ENCODE data around the gene TSBP1. TPM values are rescaled to one million over a fixed set of nuclear protein-coding genes. Genes with fewer than 3 reads are reported as not detected.

The TSBP1 gene
- total RNA-seq, 2 experiments from 2014 or later, result not detected

Other genes with a start within 250 kb of the TSBP1 start
- gene ATF6B, start 243.7 kb downstream of the TSBP1 start, total RNA-seq, result 10 to 100 TPM; 60.6 to 61.8 TPM
- 1 to 10 TPM; 6.7 to 7.1 TPM for gene FKBPL, start 241.6 kb downstream of the TSBP1 start, total RNA-seq
- gene PRRT1, start 220.0 kb downstream of the TSBP1 start, total RNA-seq, result under 1 TPM; 0.61 TPM
- 10 to 100 TPM; 25.2 to 26.2 TPM for gene PPT2, start 217.8 kb downstream of the TSBP1 start, total RNA-seq
- gene EGFL8, start 207.3 kb downstream of the TSBP1 start, total RNA-seq, result 10 to 100 TPM; 11.9 to 12.3 TPM
- 10 to 100 TPM; 41.0 to 43.5 TPM for gene AGPAT1, start 195.8 kb downstream of the TSBP1 start, total RNA-seq
- gene RNF5, start 193.5 kb downstream of the TSBP1 start, total RNA-seq, result 10 to 100 TPM; 58.4 to 58.9 TPM
- 10 to 100 TPM; 10.5 to 15.2 TPM for gene AGER, start 187.7 kb downstream of the TSBP1 start, total RNA-seq
- gene PBX2, start 181.7 kb downstream of the TSBP1 start, total RNA-seq, result 10 to 100 TPM; 53.9 to 59.3 TPM
- gene GPSM3, start 179.3 kb downstream of the TSBP1 start, total RNA-seq, result 10 to 100 TPM; 69.4 to 73.0 TPM
- 1 to 10 TPM; 1.4 to 1.5 TPM for gene NOTCH4, start 147.8 kb downstream of the TSBP1 start, total RNA-seq
- not detected for gene BTNL2, start 35.3 kb upstream of the TSBP1 start, total RNA-seq
- 10 to 100 TPM; 12.4 to 12.9 TPM for gene HLA-DRA, start 68.0 kb upstream of the TSBP1 start, total RNA-seq
- under 1 TPM in 1 of 2 experiments, not detected in 1; 0.23 TPM for gene HLA-DRB5, start 158.4 kb upstream of the TSBP1 start, total RNA-seq
- 10 to 100 TPM; 10.8 to 10.9 TPM for gene HLA-DRB1, start 217.9 kb upstream of the TSBP1 start, total RNA-seq

Data from activated CD8-positive, alpha-beta memory T cell treated with anti-CD3 and anti-CD28 coated beads for 36 hours (primary cell).